Prostate gland (tissue), 2 donors: Measurements from ENCODE around the gene TRAF2. TPM values are rescaled to one million over a fixed set of nuclear protein-coding genes. Genes with fewer than 3 reads are reported as not detected.

Experiments used
- DNase-seq: peaks from one replicate; pipeline ENCODE4 v3.0.0-alpha.2; 2019; ENCODE audit warnings: low spot score
- H3K27ac ChIP-seq, 2 donors: fragments of 200-600 bp; sonication (generic); 2 replicates each; pipeline ENCODE4 v1.5.1; 2017 to 2019
- H3K27me3 ChIP-seq: fragments of 200-600 bp; sonication (generic); replicated peaks from 2 replicates; pipeline ENCODE4 v1.5.1; 2019; ENCODE audit not compliant: insufficient read depth
- H3K36me3 ChIP-seq, 2 donors: fragments of 200-600 bp; sonication (generic); 1 replicate in 1 of 2; 2 replicates in 1 of 2; pipeline versions ENCODE4 v1.5.1 to v1.8.1; 2017 to 2019
- H3K4me1 ChIP-seq: fragments of 200-600 bp; sonication (generic); replicated peaks from 2 replicates; pipeline ENCODE4 v1.5.1; 2019
- H3K4me3 ChIP-seq, 2 donors: fragments of 200-600 bp; sonication (generic); 2 replicates each; pipeline ENCODE4 v1.5.1; 2017 to 2019
- H3K9me3 ChIP-seq: fragments of 200-600 bp; sonication (generic); 2 replicates; pipeline ENCODE4 v1.5.1; 2017
- CTCF ChIP-seq, 4 experiments: fragments of 200-600 bp in 2 of 4; fragments of 450-650 bp in 2 of 4; sonication (generic) in 2 of 4; IDR thresholded peaks; 1 replicate in 3 of 4; 2 replicates in 1 of 4; pipeline ENCODE4 v1.5.1; 2016 to 2019; ENCODE audit warnings: antibody characterized with exemption in 4 of 4, mild to moderate bottlenecking in 2 of 4, moderate library complexity in 2 of 4
- POLR2A ChIP-seq: fragments of 450-650 bp; IDR thresholded peaks from one replicate; pipeline ENCODE4 v1.6.1; 2016; ENCODE audit warnings: antibody characterized with exemption, mild to moderate bottlenecking
- POLR2AphosphoS5 ChIP-seq: sonication (generic); formaldehyde crosslinking; IDR thresholded peaks from one replicate; pipeline ENCODE4 v1.6.1; 2017; ENCODE audit warnings: antibody characterized with exemption
- WGBS: methylation state at CpG from one replicate; pipeline ENCODE4 v1.1.5; 2018; 5-methylcytosine and 5-hydroxymethylcytosine counted together
- intact Hi-C: fragments of 100-400 bp; cut with DNase I; formaldehyde crosslinking; loops from one replicate; pipeline ENCODE4 v1.14.2; 2022
- total RNA-seq, 2 donors: library from RNA; depleted of rRNA; stranded (reverse); fragments of >200 nt; gene quantifications; one replicate each; pipeline ENCODE4 v1.1.0, GENCODE V29; 2016

Gene TRAF2
- total RNA-seq, 2 donors from 2014 or later = 23.6 to 24.2 TPM

GRCh38 chr9:136889858-136890257 lies 3.5 kb downstream of the TRAF2 start:
- WGBS = 92% methylated on average over 42 of the region's 42 CpGs
- Histone ChIP-seq H3K27me3 (no peaks in the 10 kb centered on the region), H3K27ac (no peak overlapping the region), H3K36me3 (no peaks in the 10 kb centered on the region), H3K4me1 (peaks cover 2% of the 10 kb centered on the region), H3K9me3 (no peaks in the 10 kb centered on the region), H3K4me3 (no peak overlapping the region)
- no peak for DNase-seq
- TF ChIP-seq POLR2AphosphoS5 (no peak), POLR2A (no peak), CTCF (IDR thresholded peaks at IDR 0.05) (no peak)
- intact Hi-C loops = no loop called here

- no peak overlapping the region for H3K27ac ChIP-seq
- 91% methylated on average over 13 of the region's 13 CpGs for WGBS
- intact Hi-C loops = no loop called here
- TF ChIP-seq POLR2A (no peak), CTCF (IDR thresholded peaks at IDR 0.05) (no peak), POLR2AphosphoS5 (no peak)
- peaks cover 2% of the 10 kb centered on the region for H3K4me1 ChIP-seq
- no peaks in the 10 kb centered on the region for H3K27me3 ChIP-seq
- no peaks in the 10 kb centered on the region for H3K36me3 ChIP-seq
- DNase-seq = no peak
- H3K4me3 ChIP-seq = no peak overlapping the region
- no peaks in the 10 kb centered on the region for H3K9me3 ChIP-seq
Observed at GRCh38 chr9:136890661-136891060, 4.3 kb downstream of the TRAF2 start.

- 86% methylated on average over 11 of the region's 11 CpGs for WGBS
- no peak for TF ChIP-seq POLR2AphosphoS5
- TF ChIP-seq POLR2A = no peak
- no peak for TF ChIP-seq CTCF (IDR thresholded peaks at IDR 0.05)
- no peaks in the 10 kb centered on the region for H3K27me3 ChIP-seq
- no peaks in the 10 kb centered on the region for H3K36me3 ChIP-seq
- H3K9me3 ChIP-seq = no peaks in the 10 kb centered on the region
- no peak overlapping the region for H3K4me3 ChIP-seq
- no peaks in the 10 kb centered on the region for H3K4me1 ChIP-seq
- H3K27ac ChIP-seq = no peak overlapping the region
- intact Hi-C loops = no loop called here
- DNase-seq = no peak
Observed at GRCh38 chr9:136896027-136896426, 9.7 kb downstream of the TRAF2 start.

- TF ChIP-seq POLR2AphosphoS5 (no peak), POLR2A (no peak), CTCF (IDR thresholded peaks at IDR 0.05) (no peak)
- Histone ChIP-seq H3K27ac (no peak overlapping the region), H3K4me1 (peaks cover 7% of the 10 kb centered on the region), H3K4me3 (no peak overlapping the region), H3K36me3 (no peaks in the 10 kb centered on the region), H3K27me3 (no peaks in the 10 kb centered on the region), H3K9me3 (no peaks in the 10 kb centered on the region)
- no peak for DNase-seq
- WGBS = 94% methylated on average over 21 of the region's 21 CpGs
- intact Hi-C loops = no loop called here
Observed at GRCh38 chr9:136898483-136899100, 12.3 kb downstream of the TRAF2 start.

- peaks cover 7% of the 10 kb centered on the region for H3K4me1 ChIP-seq
- no peaks in the 10 kb centered on the region for H3K27me3 ChIP-seq
- no peak for DNase-seq
- no peak overlapping the region for H3K27ac ChIP-seq
- intact Hi-C loops = no loop called here
- no peaks in the 10 kb centered on the region for H3K9me3 ChIP-seq
- TF ChIP-seq POLR2AphosphoS5 (no peak), POLR2A (no peak), CTCF (IDR thresholded peaks at IDR 0.05) (no peak)
- H3K4me3 ChIP-seq = no peak overlapping the region
- 47% methylated on average over 9 of the region's 9 CpGs for WGBS
- H3K36me3 ChIP-seq = no peaks in the 10 kb centered on the region
Observed at GRCh38 chr9:136899196-136899595, 12.9 kb downstream of the TRAF2 start.
